Liver (tissue), 9 donors: ENCODE data around the gene TFF2. TPM values are rescaled to one million over a fixed set of nuclear protein-coding genes. Genes with fewer than 3 reads are reported as not detected.

ENCODE experiments used
- DNase-seq: peaks from one replicate; pipeline ENCODE4 v3.0.0-alpha.2; 2017; ENCODE audit warnings: low spot score
- H3K27ac ChIP-seq, 2 donors: one replicate each; pipeline ENCODE4 v1.7.0; 2013; ENCODE audit warnings: inconsistent platforms in 2 of 2, low read length in 2 of 2, control low read depth in 1 of 2, low read depth in 1 of 2, mild to moderate bottlenecking in 1 of 2
- H3K27me3 ChIP-seq, 4 donors: one replicate each; pipeline versions ENCODE4 v1.6.1 to v1.7.0; 2013; ENCODE audit warnings: low read length in 3 of 4, inconsistent platforms in 1 of 4, mild to moderate bottlenecking in 1 of 4, moderate library complexity in 1 of 4; ENCODE audit not compliant: control insufficient read depth in 4 of 4, insufficient read depth in 4 of 4
- H3K36me3 ChIP-seq, 4 donors: one replicate each; pipeline versions ENCODE4 v1.6.1 to v1.7.0; 2013; ENCODE audit warnings: low read length in 3 of 4, mild to moderate bottlenecking in 3 of 4, low read depth in 1 of 4, moderate library complexity in 1 of 4; ENCODE audit not compliant: control insufficient read depth in 4 of 4, insufficient read depth in 3 of 4
- H3K4me1 ChIP-seq, 4 donors: one replicate each; pipeline versions ENCODE4 v1.6.1 to v1.7.0; 2013; ENCODE audit warnings: low read length in 3 of 4, mild to moderate bottlenecking in 3 of 4, moderate library complexity in 1 of 4; ENCODE audit not compliant: control insufficient read depth in 4 of 4, insufficient read depth in 4 of 4
- H3K4me3 ChIP-seq, 3 donors: one replicate each; pipeline versions ENCODE4 v1.6.1 to v1.7.0; 2013; ENCODE audit warnings: low read length in 3 of 3, control low read depth in 1 of 3, low read depth in 1 of 3, mild to moderate bottlenecking in 1 of 3
- H3K9ac ChIP-seq, 2 donors: one replicate each; pipeline ENCODE4 v1.7.0; 2013; ENCODE audit warnings: low read length in 2 of 2, mild to moderate bottlenecking in 2 of 2, moderate library complexity in 2 of 2, control low read depth in 1 of 2, low read depth in 1 of 2
- H3K9me3 ChIP-seq, 4 donors: one replicate each; pipeline versions ENCODE4 v1.6.1 to v1.7.0; 2013; ENCODE audit warnings: low read length in 3 of 4; ENCODE audit not compliant: control insufficient read depth in 4 of 4
- ATF3 ChIP-seq: IDR thresholded peaks from 2 replicates; pipeline ENCODE4 v1.6.1; 2016; ENCODE audit warnings: antibody characterized with exemption
- EGR1 ChIP-seq, 2 donors: IDR thresholded peaks; 2 replicates each; pipeline ENCODE4 v1.6.1; 2016 to 2018; ENCODE audit warnings: antibody characterized with exemption in 2 of 2, low read depth in 2 of 2
- FOXA1 ChIP-seq: IDR thresholded peaks from 2 replicates; pipeline ENCODE4 v1.6.1; 2016; ENCODE audit warnings: antibody characterized with exemption
- FOXA2 ChIP-seq: IDR thresholded peaks from 2 replicates; pipeline ENCODE4 v1.6.1; 2016; ENCODE audit warnings: antibody characterized with exemption
- GABPA ChIP-seq, 2 donors: IDR thresholded peaks in 1 of 2; conservative IDR thresholded peaks in 1 of 2; 2 replicates each; pipeline ENCODE4 v1.6.1; 2016; ENCODE audit warnings: antibody characterized with exemption in 2 of 2, mild to moderate bottlenecking in 1 of 2, moderate library complexity in 1 of 2
- HNF4A ChIP-seq, 2 donors: conservative IDR thresholded peaks; 2 replicates each; pipeline ENCODE4 v1.6.1; 2016; ENCODE audit warnings: antibody characterized with exemption in 2 of 2, mild to moderate bottlenecking in 2 of 2
- HNF4G ChIP-seq: IDR thresholded peaks from 2 replicates; pipeline ENCODE4 v1.6.1; 2016; ENCODE audit warnings: antibody characterized with exemption
- JUND ChIP-seq, 2 donors: IDR thresholded peaks; 2 replicates each; pipeline ENCODE4 v1.6.1; 2016; ENCODE audit warnings: antibody characterized with exemption in 2 of 2
- MAX ChIP-seq: IDR thresholded peaks from 2 replicates; pipeline ENCODE4 v1.6.1; 2016; ENCODE audit warnings: antibody characterized with exemption
- NR2F2 ChIP-seq: IDR thresholded peaks from 2 replicates; pipeline ENCODE4 v1.6.1; 2016; ENCODE audit warnings: antibody characterized with exemption
- RAD21 ChIP-seq, 2 donors: IDR thresholded peaks; 2 replicates each; pipeline ENCODE4 v1.6.1; 2016; ENCODE audit warnings: antibody characterized with exemption in 2 of 2, mild to moderate bottlenecking in 2 of 2
- REST ChIP-seq: IDR thresholded peaks from 2 replicates; pipeline ENCODE4 v1.6.1; 2016; ENCODE audit warnings: antibody characterized with exemption, mild to moderate bottlenecking
- RXRA ChIP-seq, 2 donors: IDR thresholded peaks; 2 replicates each; pipeline ENCODE4 v1.6.1; 2017 to 2018; ENCODE audit warnings: antibody characterized with exemption in 2 of 2, mild to moderate bottlenecking in 1 of 2
- SP1 ChIP-seq: IDR thresholded peaks from 2 replicates; pipeline ENCODE4 v1.6.1; 2018; ENCODE audit warnings: antibody characterized with exemption, mild to moderate bottlenecking
- TAF1 ChIP-seq: conservative IDR thresholded peaks from 2 replicates; pipeline ENCODE4 v1.6.1; 2016; ENCODE audit warnings: antibody characterized with exemption, mild to moderate bottlenecking
- YY1 ChIP-seq: IDR thresholded peaks from 2 replicates; pipeline ENCODE4 v1.6.1; 2016; ENCODE audit warnings: antibody characterized with exemption, mild to moderate bottlenecking
- ZBTB33 ChIP-seq: IDR thresholded peaks from 2 replicates; pipeline ENCODE4 v1.6.1; 2016; ENCODE audit warnings: antibody characterized with exemption
- WGBS: extraction: QIAGEN DNeasy Blood & Tissue Kit; methylation state at CpG from one replicate; pipeline ENCODE4 v1.1.7; 2013; 5-methylcytosine and 5-hydroxymethylcytosine counted together
- polyA plus RNA-seq, 2 donors: library from polyadenylated mRNA; stranded (reverse) in 1 of 2; unstranded in 1 of 2; fragments of 200-250 nt in 1 of 2; fragments of >200 nt in 1 of 2; fragmentation: Nextera tagmentation in 1 of 2; extraction: Ambion mirVana in 1 of 2; gene quantifications; one replicate each; pipeline versions ENCODE4 v1.2.1 to v1.2.3, GENCODE V29; 2013 to 2015
- total RNA-seq, 2 donors: library from RNA; depleted of rRNA; stranded (reverse); fragments of >200 nt; gene quantifications; one replicate each; pipeline ENCODE4 v1.2.3, GENCODE V29; 2014
- donor health status: healthy.
- donor health status: healthy.
- donor health status: healthy.
- donor health status: healthy.
- donor health status: healthy.

TFF2 gene
- total and polyA plus RNA-seq, 4 donors = 1.0 TPM; not detected in 3

- Histone ChIP-seq H3K9me3 (peaks cover 0 to 5% (median 0%) of the 10 kb centered on the region in 4 donors), H3K9ac (no peak overlapping the region), H3K4me1 (peaks cover 0 to 12% (median 10%) of the 10 kb centered on the region in 4 donors), H3K27ac (peak overlapping the region; percentile 38 to 56), H3K36me3 (no peaks in the 10 kb centered on the region), H3K4me3 (no peak overlapping the region), H3K27me3 (no peaks in the 10 kb centered on the region)
- 93% methylated on average over 5 of the region's 5 CpGs for WGBS
- DNase-seq = no peak
- no peak for TF ChIP-seq MAX
- TF ChIP-seq SP1 = no peak
- no peak for TF ChIP-seq ATF3
Observed at GRCh38 chr21:42385619-42386018, 34.8 kb upstream of the TFF2 start.

- H3K4me1 ChIP-seq = peaks cover 0 to 12% (median 10%) of the 10 kb centered on the region in 4 donors
- 91% methylated on average over 2 of the region's 2 CpGs for WGBS
- DNase-seq = no peak
- no peak overlapping the region for H3K27ac ChIP-seq
- no peaks in the 10 kb centered on the region for H3K27me3 ChIP-seq
- peaks cover 0 to 5% (median 0%) of the 10 kb centered on the region in 4 donors for H3K9me3 ChIP-seq
- no peak overlapping the region for H3K4me3 ChIP-seq
- TF ChIP-seq FOXA1 (no peak), EGR1 (IDR thresholded peaks at IDR 0.05; ENCODE audit: low read depth in 2 of 2) (no peak), ATF3 (no peak), TAF1 (no peak), RAD21 (IDR thresholded peaks at IDR 0.05) (no peak), HNF4G (no peak), MAX (no peak), FOXA2 (no peak), JUND (IDR thresholded peaks at IDR 0.05) (no peak), RXRA (IDR thresholded peaks at IDR 0.05) (no peak), HNF4A (conservative IDR thresholded peaks at IDR 0.05) (no peak)
- H3K36me3 ChIP-seq = no peaks in the 10 kb centered on the region
- no peak overlapping the region for H3K9ac ChIP-seq
Observed at GRCh38 chr21:42384989-42385388, 34.2 kb upstream of the TFF2 start.

- H3K4me3 ChIP-seq = no peak overlapping the region
- no peaks in the 10 kb centered on the region for H3K27me3 ChIP-seq
- H3K27ac ChIP-seq = no peak overlapping the region
- 85% methylated on average over 8 of the region's 8 CpGs for WGBS
- H3K4me1 ChIP-seq = peaks cover 0 to 12% (median 10%) of the 10 kb centered on the region in 4 donors
- H3K36me3 ChIP-seq = no peaks in the 10 kb centered on the region
- DNase-seq = no peak
- TF ChIP-seq NR2F2 = no peak
- TF ChIP-seq REST = no peak
- no peak for TF ChIP-seq GABPA (IDR thresholded peaks at IDR 0.05 in 1 of 2, conservative IDR thresholded peaks at IDR 0.05 in 1 of 2)
- no peak for TF ChIP-seq ZBTB33
- TF ChIP-seq YY1 = no peak
- no peak for TF ChIP-seq EGR1 (IDR thresholded peaks at IDR 0.05; ENCODE audit: low read depth in 2 of 2)
- no peak for TF ChIP-seq RAD21 (IDR thresholded peaks at IDR 0.05)
- no peak for TF ChIP-seq HNF4G
- no peak for TF ChIP-seq FOXA1
- no peak for TF ChIP-seq HNF4A (conservative IDR thresholded peaks at IDR 0.05)
- TF ChIP-seq JUND (IDR thresholded peaks at IDR 0.05) = no peak
- TF ChIP-seq ATF3 = no peak
- TF ChIP-seq FOXA2 = no peak
- H3K9me3 ChIP-seq = peaks cover 0 to 5% (median 0%) of the 10 kb centered on the region in 4 donors
- H3K9ac ChIP-seq = no peak overlapping the region
Observed at GRCh38 chr21:42384156-42384945, 33.6 kb upstream of the TFF2 start.
